Aorta (tissue), 5 donors: ENCODE data around the gene SEL1L3. TPM values are rescaled to one million over a fixed set of nuclear protein-coding genes. Genes with fewer than 3 reads are reported as not detected.

Source experiments
- ATAC-seq: fragments of 200-7000 bp; cut with Tn5 transposase; one replicate; pipeline ENCODE4 v1.9.1; 2022; ENCODE audit warnings: moderate library complexity; ENCODE audit not compliant: low FRiP score
- DNase-seq, 2 donors: peaks; one replicate each; pipeline ENCODE4 v3.0.0-alpha.2; 2020
- H3K27ac ChIP-seq, 2 donors: one replicate each; pipeline ENCODE4 v1.5.1; 2013; ENCODE audit warnings: low read length in 2 of 2, mild to moderate bottlenecking in 2 of 2, moderate library complexity in 2 of 2, control low read depth in 1 of 2, inconsistent platforms in 1 of 2, low read depth in 1 of 2
- H3K27me3 ChIP-seq, 2 donors: one replicate each; pipeline ENCODE4 v1.6.1; 2013; ENCODE audit warnings: control low read depth in 1 of 2, low read length in 1 of 2, mild to moderate bottlenecking in 1 of 2, moderate library complexity in 1 of 2; ENCODE audit not compliant: insufficient read depth in 2 of 2, control insufficient read depth in 1 of 2
- H3K36me3 ChIP-seq, 2 donors: one replicate each; pipeline ENCODE4 v1.6.1; 2013; ENCODE audit warnings: control low read depth in 1 of 2, low read length in 1 of 2, mild to moderate bottlenecking in 1 of 2; ENCODE audit not compliant: insufficient read depth in 2 of 2, control insufficient read depth in 1 of 2
- H3K4me1 ChIP-seq, 2 donors: one replicate each; pipeline ENCODE4 v1.6.1; 2013; ENCODE audit warnings: low read length in 2 of 2, control low read depth in 1 of 2, mild to moderate bottlenecking in 1 of 2, moderate library complexity in 1 of 2; ENCODE audit not compliant: insufficient read depth in 2 of 2, control insufficient read depth in 1 of 2
- H3K4me3 ChIP-seq, 2 donors: one replicate each; pipeline ENCODE4 v1.5.1; 2013; ENCODE audit warnings: low read length in 2 of 2, control low read depth in 1 of 2, mild to moderate bottlenecking in 1 of 2
- H3K9me3 ChIP-seq: one replicate; pipeline ENCODE4 v1.6.1; 2013; ENCODE audit warnings: mild to moderate bottlenecking, low read length; ENCODE audit not compliant: control insufficient read depth
- WGBS, 2 donors: extraction: QIAGEN DNeasy Blood & Tissue Kit; methylation state at CpG; one replicate each; pipeline ENCODE4 v1.1.7; 2013; 5-methylcytosine and 5-hydroxymethylcytosine counted together
- intact Hi-C, 2 donors: fragments of 100-400 bp; cut with DNase I; formaldehyde crosslinking; loops; one replicate each; pipeline versions ENCODE4 v1.14.2 to v1.15.0; 2022
- polyA plus RNA-seq, 2 donors: library from polyadenylated mRNA; stranded (reverse); fragments of 200-250 nt; gene quantifications; one replicate each; pipeline ENCODE4 v1.2.3, GENCODE V29; 2013
- total RNA-seq, 2 donors: library from RNA; stranded (reverse); fragmentation: NEBNext Ultra II Directional; extraction: Animal tissue kit (Norgen Biotek cat#: 25700); gene quantifications; one replicate each; pipeline ENCODE4 v1.2.1, GENCODE V29; 2021
- donor health status: healthy with polysubstance abuse.
- donor health status: Bipolar disorder and iron deficiency.
- donor health status: DM: no; HTN: no; CAD: no.
- donor health status: DM: no; HTN: no; CAD: no.
- donor health status: DM: yes; HTN: yes; CAD: no.

The SEL1L3 gene
- total and polyA plus RNA-seq, 4 donors: 1.9 to 25.3 (median 10.9) TPM

- intact Hi-C loops: no loop called here
- WGBS, 2 donors: 68 to 83% methylated on average over 4 of the region's 4 CpGs
- no peak for DNase-seq
- Histone ChIP-seq H3K36me3 (no peaks in the 10 kb centered on the region), H3K4me3 (no peak overlapping the region), H3K27me3 (no peaks in the 10 kb centered on the region), H3K27ac (no peak overlapping the region), H3K4me1 (no peaks in the 10 kb centered on the region), H3K9me3 (no peaks in the 10 kb centered on the region)
- ATAC-seq: no peak
These were observed 51.5 kb downstream of the SEL1L3 start for GRCh38 chr4:25811374-25811690.

GRCh38 chr4:25810461-25811373 is 52.1 kb downstream of the SEL1L3 start:
- Histone ChIP-seq H3K27me3 (no peaks in the 10 kb centered on the region), H3K36me3 (no peaks in the 10 kb centered on the region), H3K4me1 (no peaks in the 10 kb centered on the region), H3K9me3 (no peaks in the 10 kb centered on the region), H3K4me3 (no peak overlapping the region), H3K27ac (no peak overlapping the region)
- ATAC-seq (no peak), DNase-seq (no peak)
- WGBS, 2 donors: 85 to 88% methylated on average over 23 of the region's 23 CpGs
- intact Hi-C loops: no loop called here

GRCh38 chr4:25809996-25810395 is 52.8 kb downstream of the SEL1L3 start:
- no peaks in the 10 kb centered on the region for H3K9me3 ChIP-seq
- no peaks in the 10 kb centered on the region for H3K4me1 ChIP-seq
- H3K4me3 ChIP-seq: no peak overlapping the region
- ATAC-seq (no peak), DNase-seq (no peak)
- H3K27ac ChIP-seq: no peak overlapping the region
- H3K27me3 ChIP-seq: no peaks in the 10 kb centered on the region
- intact Hi-C loops: no loop called here
- 78 to 81% methylated on average over 4 of the region's 4 CpGs for WGBS, 2 donors
- no peaks in the 10 kb centered on the region for H3K36me3 ChIP-seq

GRCh38 chr4:25807102-25807728 is 55.6 kb downstream of the SEL1L3 start:
- DNase-seq (no peak), ATAC-seq (no peak)
- no peaks in the 10 kb centered on the region for H3K36me3 ChIP-seq
- no peak overlapping the region for H3K4me3 ChIP-seq
- H3K27ac ChIP-seq: no peak overlapping the region
- H3K27me3 ChIP-seq: no peaks in the 10 kb centered on the region
- WGBS, 2 donors: 70 to 73% methylated on average over 8 of the region's 8 CpGs
- no peaks in the 10 kb centered on the region for H3K4me1 ChIP-seq
- H3K9me3 ChIP-seq: no peaks in the 10 kb centered on the region
- intact Hi-C loops: no loop called here

- no peak overlapping the region for H3K27ac ChIP-seq
- H3K9me3 ChIP-seq: no peaks in the 10 kb centered on the region
- intact Hi-C loops: no loop called here
- DNase-seq: no peak
- H3K4me1 ChIP-seq: no peaks in the 10 kb centered on the region
- H3K36me3 ChIP-seq: no peaks in the 10 kb centered on the region
- no peak for ATAC-seq
- H3K4me3 ChIP-seq: no peak overlapping the region
- 82 to 89% methylated on average over 6 of the region's 6 CpGs for WGBS, 2 donors
- H3K27me3 ChIP-seq: no peaks in the 10 kb centered on the region
These were observed 57.4 kb downstream of the SEL1L3 start for GRCh38 chr4:25805255-25805860.

GRCh38 chr4:25803720-25804225 is 59.0 kb downstream of the SEL1L3 start:
- Histone ChIP-seq H3K9me3 (no peaks in the 10 kb centered on the region), H3K36me3 (no peaks in the 10 kb centered on the region), H3K4me3 (no peak overlapping the region), H3K27ac (no peak overlapping the region), H3K4me1 (no peaks in the 10 kb centered on the region), H3K27me3 (no peaks in the 10 kb centered on the region)
- no peak for DNase-seq
- intact Hi-C loops: no loop called here
- no peak for ATAC-seq
- 46 to 49% methylated on average over 3 of the region's 3 CpGs for WGBS, 2 donors

GRCh38 chr4:25801594-25801993 is 61.2 kb downstream of the SEL1L3 start:
- intact Hi-C loops: no loop called here
- Histone ChIP-seq H3K4me3 (no peak overlapping the region), H3K4me1 (no peaks in the 10 kb centered on the region), H3K9me3 (no peaks in the 10 kb centered on the region), H3K27me3 (no peaks in the 10 kb centered on the region), H3K36me3 (no peaks in the 10 kb centered on the region), H3K27ac (no peak overlapping the region)
- ATAC-seq: no peak
- no peak for DNase-seq

- intact Hi-C loops: no loop called here
- no peaks in the 10 kb centered on the region for H3K9me3 ChIP-seq
- H3K4me1 ChIP-seq: no peaks in the 10 kb centered on the region
- no peak overlapping the region for H3K4me3 ChIP-seq
- ATAC-seq: no peak
- H3K36me3 ChIP-seq: no peaks in the 10 kb centered on the region
- no peaks in the 10 kb centered on the region for H3K27me3 ChIP-seq
- WGBS, 2 donors: 87 to 88% methylated on average over 2 of the region's 2 CpGs
- no peak for DNase-seq
- no peak overlapping the region for H3K27ac ChIP-seq
These were observed 62.5 kb downstream of the SEL1L3 start for GRCh38 chr4:25800245-25800644.
